ENCODE measurements around the gene ABCA6.
"Not testable (repeated sequence)": the region's sequence is repeated elsewhere in the genome, so short reads cannot be mapped to it uniquely, and the experiment has no call there.

ABCA6 gene, protein sequence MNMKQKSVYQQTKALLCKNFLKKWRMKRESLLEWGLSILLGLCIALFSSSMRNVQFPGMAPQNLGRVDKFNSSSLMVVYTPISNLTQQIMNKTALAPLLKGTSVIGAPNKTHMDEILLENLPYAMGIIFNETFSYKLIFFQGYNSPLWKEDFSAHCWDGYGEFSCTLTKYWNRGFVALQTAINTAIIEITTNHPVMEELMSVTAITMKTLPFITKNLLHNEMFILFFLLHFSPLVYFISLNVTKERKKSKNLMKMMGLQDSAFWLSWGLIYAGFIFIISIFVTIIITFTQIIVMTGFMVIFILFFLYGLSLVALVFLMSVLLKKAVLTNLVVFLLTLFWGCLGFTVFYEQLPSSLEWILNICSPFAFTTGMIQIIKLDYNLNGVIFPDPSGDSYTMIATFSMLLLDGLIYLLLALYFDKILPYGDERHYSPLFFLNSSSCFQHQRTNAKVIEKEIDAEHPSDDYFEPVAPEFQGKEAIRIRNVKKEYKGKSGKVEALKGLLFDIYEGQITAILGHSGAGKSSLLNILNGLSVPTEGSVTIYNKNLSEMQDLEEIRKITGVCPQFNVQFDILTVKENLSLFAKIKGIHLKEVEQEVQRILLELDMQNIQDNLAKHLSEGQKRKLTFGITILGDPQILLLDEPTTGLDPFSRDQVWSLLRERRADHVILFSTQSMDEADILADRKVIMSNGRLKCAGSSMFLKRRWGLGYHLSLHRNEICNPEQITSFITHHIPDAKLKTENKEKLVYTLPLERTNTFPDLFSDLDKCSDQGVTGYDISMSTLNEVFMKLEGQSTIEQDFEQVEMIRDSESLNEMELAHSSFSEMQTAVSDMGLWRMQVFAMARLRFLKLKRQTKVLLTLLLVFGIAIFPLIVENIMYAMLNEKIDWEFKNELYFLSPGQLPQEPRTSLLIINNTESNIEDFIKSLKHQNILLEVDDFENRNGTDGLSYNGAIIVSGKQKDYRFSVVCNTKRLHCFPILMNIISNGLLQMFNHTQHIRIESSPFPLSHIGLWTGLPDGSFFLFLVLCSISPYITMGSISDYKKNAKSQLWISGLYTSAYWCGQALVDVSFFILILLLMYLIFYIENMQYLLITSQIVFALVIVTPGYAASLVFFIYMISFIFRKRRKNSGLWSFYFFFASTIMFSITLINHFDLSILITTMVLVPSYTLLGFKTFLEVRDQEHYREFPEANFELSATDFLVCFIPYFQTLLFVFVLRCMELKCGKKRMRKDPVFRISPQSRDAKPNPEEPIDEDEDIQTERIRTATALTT (N-terminal part only)

DNA sequence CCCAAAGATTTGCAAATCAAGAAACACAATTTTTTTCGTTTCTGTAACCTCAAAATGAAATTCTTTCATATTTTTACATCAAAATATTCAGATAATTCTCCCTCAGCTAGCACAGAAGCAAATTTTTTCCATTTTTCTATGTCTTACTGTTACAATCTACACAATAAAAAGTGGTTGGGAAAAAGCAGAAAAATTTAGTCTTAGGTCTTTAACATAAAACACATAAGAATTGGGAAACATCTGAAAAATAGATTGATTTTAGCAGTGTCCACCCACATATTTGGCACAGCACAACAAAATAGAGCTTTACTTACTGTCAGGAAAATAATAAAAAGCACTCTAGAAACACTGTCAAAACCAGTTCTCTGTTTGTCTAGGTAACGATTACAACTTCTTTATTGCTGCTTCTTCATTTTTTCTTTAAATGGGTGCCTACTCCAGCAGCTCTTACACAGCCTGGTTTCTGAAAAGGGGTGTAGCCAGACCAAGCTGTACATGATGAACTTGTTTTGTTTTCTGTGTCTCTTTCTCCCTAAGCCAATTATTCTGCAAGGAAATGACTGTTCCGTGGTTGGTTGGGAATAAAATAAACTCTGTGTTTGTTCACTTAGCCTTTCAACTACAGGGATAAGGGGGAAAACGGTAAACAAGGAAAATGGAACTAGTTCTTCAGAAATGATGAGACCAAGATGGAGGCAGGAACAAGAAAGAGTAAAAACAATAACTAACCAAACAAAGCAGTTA, at the start of gene ABCA6:
Gene ABCA6, minus strand, starts transcription at position 465 of the 744 bp plus-strand sequence. CDS start 1,192 bp downstream, outside the sequence.
- no peak for DNase-seq (ENCODE audit: low read depth in 3 of 3)

DNA sequence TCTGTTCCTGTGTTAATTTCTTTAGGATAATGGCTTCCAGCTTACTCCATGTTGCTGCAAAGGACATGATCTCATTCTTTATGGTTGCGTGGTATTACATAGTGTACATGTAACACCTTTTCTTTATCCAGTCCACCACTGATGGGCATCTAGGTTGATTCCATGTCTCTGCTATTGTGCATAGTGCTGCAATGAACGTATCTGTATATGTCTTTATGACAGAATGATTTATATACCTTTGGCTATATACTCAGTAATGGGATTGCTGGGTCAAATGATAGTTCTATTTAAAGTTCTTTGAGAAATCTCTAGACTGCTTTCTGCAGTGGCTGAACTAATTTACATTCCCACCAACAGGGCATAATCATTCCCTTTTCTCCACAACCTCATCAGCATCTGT, 47.1 kb upstream of the ABCA6 start:
- DNase-seq (ENCODE audit: low read depth in 3 of 3), result no peak

DNA sequence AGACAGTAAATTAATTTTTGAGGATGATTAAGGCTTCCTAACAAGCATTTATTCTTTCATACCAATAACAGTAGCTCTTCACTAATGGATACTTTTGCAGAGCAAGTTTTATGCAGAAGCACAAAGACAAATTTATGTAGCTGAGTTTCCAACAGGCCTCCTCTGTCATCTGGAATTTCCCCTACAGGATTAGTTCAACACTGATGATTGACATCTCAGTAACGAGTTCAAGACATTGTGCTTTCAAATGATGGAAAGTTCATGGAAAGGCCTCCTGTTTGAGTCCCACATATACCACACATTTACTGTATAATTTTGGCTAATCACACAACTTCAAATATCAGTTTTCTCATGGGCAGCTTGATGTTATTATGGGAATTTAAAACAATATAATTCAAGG, 46.4 kb upstream of the ABCA6 start:
- no peak for DNase-seq (ENCODE audit: low read depth in 3 of 3)

DNA sequence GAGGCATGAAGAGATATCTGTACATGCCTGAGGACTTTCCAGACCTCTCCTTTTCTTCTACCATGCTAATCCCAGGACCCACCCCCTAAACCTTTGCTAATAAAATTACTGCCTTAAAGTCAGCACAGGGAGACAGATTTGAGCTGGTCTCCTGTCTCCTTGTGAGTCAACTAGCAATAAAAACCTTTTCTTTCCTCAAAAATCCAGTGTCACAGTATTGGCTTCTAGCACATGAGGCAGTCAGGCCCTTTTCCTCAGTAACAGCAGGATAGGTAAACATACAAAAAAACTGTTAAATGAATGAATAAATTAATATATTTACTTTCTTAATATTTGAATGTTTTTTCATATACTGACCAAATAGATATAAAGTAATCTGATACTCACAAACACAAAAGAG, 45.6 kb upstream of the ABCA6 start:
- no peak for DNase-seq (ENCODE audit: low read depth in 3 of 3)

DNA sequence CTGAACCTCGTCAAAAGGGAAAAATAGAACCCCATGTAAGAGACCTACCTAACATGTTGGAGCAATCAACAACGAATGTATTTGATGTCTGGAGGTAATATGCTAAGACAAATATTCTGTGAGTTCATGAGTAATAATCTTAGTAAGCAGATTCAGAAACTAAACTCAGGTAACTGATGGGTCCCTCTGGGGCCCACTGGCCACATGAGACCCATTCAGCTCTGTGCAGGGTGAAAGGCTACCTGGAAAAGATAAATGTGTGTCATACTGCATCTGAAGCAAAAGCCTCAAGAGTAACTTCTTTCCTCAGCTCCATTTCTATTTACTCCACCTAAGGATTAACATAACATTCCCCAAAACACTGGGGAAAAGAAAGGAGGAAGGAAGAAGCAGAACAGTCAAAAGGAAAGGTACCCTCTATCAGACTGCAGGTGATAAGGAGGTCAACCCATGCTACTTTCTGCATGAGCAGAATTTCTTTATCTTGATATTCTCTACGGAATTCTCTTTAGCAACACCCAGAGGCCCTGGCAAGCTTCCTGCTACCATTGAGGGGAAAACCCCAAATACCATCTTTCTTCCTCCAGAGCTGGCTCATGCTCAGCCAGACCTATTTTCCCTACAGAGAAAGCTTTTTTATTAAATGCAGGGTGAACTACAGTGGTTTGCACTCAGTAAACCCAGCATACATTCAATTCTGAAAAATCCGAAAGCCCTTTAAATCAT, 37.7 kb upstream of the ABCA6 start:
- no peak for DNase-seq (ENCODE audit: low read depth in 3 of 3)

DNA sequence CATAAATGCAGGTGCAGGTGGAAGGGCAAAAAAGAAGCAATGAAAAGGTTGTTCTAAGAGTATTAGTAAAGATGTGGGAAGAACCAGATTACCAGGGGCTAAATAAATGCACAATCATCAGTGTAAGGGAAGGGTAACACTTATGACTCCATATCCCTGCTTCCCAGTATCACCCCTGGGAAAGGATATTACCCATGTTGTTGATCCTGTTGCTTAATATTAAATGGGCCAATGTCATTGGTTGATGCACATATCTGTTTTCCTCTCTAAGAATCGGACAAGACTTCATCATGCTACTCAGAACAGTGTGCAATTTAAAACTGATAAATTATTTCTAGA, 34.7 kb upstream of the ABCA6 start:
- DNase-seq (ENCODE audit: low read depth in 3 of 3), result no peak

DNA sequence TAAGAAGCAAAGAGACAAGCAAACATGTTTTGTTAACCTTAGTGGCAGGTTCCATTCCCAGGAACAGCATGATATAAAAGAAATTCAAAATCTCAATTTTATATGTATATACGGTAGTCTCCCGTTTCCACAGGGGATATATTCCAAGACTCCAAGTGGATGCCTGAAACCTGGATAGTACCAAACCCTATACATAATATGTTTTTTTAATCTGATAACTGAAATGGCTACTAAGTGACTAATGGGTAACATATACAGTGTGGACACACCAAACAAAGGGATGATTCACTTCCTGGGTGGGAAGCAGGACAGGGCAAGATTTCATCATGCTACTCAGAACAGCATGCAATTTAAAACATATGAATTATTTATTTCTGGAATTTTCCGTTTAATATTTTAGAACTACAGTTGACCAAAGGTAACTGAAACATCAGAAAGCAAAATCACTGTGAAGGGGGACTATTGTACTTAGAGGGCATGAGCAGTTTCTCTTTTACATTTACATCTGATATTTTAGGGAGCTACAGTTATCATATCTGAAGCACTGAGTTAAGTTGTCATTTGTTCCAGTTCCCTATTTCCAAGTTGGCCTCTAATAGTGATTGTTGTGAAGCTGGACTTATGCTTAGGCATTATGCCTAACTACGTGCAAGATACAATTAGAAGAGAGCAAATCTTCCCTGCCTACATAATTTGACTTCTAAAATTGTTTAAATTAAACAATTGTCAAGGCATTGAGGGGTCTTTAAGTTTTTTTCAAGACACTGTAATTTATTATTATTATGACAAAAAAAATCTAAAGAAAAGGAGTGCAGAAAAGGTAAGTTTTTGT, 34.1 kb upstream of the ABCA6 start:
- DNase-seq (ENCODE audit: low read depth in 3 of 3), result no peak

DNA sequence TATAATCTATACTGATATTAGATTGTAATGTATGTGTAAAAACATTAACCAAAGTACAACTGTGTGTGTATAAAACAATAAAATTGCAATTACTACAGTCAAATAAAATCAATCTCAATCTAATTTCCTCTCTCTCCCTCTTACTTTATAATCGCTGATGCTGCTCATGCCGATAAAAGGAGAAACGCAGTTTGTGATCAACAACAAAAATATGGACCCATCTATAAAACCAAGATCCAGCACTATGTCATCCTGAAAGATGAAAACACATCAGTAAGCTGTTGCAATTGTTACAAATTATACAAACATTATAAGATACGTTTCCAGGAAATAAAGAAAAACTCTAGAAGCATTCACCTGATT, 33.5 kb upstream of the ABCA6 start:
- DNase-seq (ENCODE audit: low read depth in 3 of 3), result no peak

DNA sequence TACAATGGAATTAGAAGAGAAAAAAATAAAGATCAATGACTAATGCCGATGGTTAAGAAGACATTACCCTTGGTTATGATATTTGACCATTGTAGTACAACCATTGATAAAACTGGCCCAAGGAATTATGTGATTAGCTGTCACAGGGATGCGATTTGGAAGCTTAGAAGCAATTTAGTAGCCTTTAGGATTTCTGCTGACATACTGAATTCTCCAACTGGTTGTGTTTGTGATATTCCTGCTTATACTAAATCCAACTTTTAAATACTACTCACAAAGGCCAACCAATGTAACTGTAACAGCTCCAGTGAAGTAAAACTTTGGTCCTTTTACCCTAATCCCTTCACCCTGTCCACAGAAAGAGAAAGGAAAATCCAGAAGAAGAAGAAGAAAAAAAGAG, 31.4 kb upstream of the ABCA6 start:
- no peak for DNase-seq (ENCODE audit: low read depth in 3 of 3)

DNA sequence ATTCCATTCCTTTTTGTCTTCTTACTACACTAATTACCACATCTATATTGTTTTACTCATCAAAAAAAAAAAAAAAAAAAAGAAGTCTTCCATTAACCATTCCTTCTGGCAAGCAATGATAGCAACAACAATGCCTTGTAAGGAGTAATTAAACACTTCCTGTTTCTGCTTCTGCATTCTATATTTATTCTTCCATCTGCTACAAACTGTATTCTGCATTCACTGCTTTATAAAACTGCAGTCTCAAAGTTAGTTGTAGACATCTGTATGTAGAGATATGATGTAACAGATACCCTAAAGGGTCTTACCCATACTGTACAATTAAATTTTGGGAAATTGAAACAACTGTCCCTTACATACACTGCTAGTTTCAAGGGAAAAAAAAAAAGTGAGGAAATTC, 28.7 kb upstream of the ABCA6 start:
- no peak for DNase-seq (ENCODE audit: low read depth in 3 of 3)

DNA sequence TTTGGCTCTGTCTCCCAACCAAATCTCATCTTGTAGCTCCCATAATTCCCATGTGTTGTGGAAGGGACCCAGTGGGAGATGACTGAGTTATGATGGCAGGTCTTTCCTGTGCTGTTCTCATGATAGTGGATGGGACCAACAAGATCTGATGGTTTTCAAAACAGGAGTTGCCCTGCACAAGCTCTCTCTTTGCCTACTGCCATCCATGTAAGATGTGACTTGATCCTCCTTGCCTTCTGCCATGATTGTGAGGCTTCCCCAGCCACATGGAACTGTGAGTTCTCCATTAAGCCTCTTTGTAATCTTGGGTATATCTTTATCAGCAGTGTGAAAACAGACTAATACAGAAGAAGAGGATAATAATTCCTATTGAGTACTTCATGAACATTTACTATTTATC, 26.9 kb upstream of the ABCA6 start:
- DNase-seq (ENCODE audit: low read depth in 3 of 3), result not testable (repeated sequence)

DNA sequence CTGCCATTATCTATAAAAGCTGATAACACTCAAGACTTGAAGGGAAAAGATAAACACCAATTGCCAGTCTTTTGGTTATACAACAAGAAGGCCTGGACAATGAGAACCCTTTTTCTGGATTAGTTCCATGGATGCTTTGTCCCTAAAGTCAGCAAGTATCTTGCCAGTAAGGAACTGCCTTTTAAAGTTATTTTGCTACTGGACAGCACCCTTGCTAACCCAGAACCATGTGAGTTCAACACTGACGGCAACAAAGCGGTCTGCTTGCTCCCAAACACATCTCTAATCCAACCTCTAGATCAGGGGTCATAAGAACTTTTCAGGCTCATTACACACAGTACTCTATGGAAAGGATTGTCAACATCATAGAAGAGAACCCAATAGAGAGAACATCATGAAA, 25.3 kb upstream of the ABCA6 start:
- DNase-seq (ENCODE audit: low read depth in 3 of 3), result no peak

DNA sequence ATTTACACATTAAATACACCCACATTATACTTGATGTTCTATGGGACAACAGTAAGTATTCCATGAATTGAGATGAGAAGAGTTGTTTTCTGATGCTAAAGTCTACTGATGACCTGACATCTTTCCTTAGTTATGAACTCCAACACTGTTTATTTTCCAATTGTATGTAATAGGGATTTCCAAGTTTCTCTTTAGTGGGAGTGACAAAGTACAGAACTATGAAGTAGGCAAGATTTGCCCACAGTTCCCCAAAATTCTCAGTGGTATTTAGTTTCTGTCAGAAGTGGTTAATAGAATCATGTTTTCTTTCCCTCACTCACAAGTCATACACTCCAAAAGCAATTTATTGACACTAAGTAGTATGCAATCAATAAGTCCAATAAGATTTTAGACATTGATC, 22.5 kb upstream of the ABCA6 start:
- no peak for DNase-seq (ENCODE audit: low read depth in 3 of 3)

DNA sequence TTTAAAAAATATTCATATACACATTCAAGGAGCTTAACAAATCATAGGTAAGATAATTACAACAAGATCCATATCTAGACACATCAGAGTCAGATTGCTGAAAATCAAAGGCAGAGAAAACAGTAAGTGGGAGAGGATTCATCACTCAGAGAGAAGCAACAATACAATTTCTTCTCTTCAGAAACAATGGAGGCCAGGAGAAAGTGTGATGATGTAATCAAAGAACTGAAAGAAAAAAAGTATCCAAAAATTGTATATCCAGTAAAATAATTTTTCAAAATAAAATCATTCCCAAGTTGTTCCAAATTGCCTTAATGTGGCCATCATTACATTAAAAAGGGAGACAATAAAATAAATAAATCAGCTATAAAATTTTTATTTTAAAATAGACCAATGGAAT, 17.7 kb upstream of the ABCA6 start:
- DNase-seq (ENCODE audit: low read depth in 3 of 3), result no peak

DNA sequence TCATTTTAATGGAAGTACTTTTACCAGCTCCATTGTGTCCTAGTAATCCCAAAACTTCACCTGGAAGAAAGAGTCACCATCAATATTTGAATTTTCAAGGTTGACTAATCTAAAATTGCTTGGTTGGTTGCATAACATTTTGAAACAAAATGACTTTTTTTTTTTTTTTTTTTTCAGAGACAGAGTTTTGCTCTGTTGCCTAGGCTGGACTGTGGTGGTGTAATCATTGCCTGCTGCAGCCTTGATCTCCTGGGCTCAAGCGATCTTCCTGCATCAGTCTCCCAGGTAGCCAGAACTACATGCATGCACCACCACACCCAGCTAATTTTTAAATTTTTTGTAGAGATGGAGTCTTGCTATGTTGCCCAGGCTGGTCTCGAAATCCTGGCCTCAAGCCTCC, 12.6 kb upstream of the ABCA6 start:
- no peak for DNase-seq (ENCODE audit: low read depth in 3 of 3)

DNA sequence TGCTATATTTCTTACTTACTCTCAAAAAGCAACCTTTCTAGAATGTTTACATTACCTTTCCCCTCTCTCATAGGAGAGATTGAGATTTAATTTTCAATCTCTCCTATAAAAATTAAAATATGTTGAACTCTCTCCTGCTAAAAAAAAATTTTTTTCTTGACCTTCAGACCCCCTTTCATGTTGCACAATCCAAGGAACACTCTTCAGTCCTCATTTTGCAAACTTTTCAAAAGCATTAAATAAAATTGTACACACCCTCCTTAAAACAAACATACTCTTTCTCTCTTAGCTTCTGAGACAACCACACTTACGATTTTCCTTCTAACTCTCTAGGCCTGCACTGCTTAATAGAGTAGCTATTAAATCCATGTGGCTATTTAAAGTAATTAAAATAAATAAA, 8.6 kb upstream of the ABCA6 start:
- no peak for DNase-seq (ENCODE audit: low read depth in 3 of 3)

DNA sequence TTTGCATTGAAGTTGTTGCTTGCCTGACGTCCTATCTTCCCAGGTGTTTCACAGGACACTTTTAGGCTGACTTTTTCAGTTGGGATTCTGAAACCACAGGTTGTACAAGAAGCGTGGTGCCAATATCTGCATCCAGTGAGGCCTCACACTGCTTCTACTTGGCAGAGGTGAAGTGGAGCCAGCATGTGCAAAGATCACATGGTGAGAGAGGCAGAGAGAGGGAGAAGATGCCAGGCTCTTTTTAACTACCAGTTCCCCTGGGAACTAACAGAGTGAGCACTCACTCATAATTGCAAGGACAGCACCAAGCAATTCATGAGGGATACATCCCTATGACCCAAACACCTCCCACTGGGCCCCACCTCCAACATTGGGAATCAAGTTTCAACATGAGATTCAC, 5.8 kb upstream of the ABCA6 start:
- no peak for DNase-seq (ENCODE audit: low read depth in 3 of 3)

DNA sequence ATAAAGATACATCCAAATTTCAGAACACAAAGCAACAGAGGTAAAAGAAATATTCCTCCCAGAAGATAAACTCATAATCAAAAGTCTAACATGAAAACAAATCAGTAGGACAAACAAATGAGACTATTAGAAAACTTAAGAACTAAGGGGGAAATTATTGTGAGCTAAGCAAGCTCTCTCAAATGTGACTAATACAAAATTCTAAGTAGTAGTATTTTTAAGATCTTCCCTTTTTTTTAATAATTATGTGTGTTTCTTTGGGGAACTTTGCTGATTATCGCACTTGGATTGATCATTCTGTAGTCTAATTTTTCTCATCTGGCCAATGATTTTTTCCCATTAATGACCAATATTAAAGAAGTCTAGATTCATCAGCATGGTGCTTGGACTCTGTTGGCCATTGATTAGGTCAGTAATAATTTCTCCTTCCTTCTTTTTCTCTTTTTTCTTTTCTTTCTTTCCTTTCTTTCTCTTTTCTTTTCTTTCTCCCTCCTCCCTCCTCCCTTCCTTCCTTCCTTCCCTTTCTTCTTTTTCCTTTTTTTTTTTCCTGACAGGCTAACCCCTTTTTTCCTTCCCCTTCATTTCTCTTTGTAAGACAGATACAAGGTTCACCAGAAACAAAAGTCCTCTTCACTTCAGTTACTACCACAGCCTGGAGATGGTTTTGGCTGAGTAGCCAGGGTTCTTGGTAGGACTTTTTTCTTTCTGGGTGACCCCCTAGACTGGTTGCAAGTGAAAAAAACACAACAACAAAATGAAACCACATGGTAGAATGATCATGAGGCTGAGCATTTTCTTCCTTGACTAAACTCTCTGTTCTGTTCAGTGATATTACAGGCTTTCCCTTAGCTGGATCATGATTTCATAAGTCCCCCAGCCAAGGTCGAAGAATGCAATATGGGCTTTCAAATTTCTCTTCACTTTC, 2.9 kb upstream of the ABCA6 start:
- DNase-seq (ENCODE audit: low read depth in 3 of 3), result no peak

DNA sequence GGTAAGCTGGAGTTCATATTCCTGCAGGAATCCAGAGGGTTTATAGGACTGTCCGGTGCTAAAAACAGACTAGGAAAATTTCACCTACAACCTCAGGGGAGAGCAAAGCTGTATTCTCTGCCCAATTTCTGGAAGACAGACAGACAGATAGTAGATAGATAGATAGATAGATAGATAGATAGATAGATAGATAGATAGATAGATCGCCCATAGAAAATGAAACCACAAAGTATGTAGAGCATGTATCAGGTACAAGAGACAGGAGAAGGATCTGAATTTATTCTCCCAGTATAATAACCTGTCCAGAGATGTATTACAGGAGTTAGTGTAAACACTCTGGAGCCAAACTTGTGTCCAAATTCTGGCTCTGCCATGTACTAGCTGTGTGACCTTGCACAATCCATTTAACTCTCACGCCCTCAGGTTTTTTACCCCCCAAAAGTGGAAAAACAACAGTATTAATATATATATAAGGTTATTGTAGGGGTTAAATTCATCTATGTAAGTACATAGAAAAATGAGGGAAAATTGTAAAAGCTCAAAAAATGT, 2.1 kb upstream of the ABCA6 start:
- no peak for DNase-seq (ENCODE audit: low read depth in 3 of 3)

Measured in stimulated activated CD4-positive, alpha-beta T cell treated with anti-CD3 and anti-CD28 coated beads, TNF-alpha, amount 100 ng/mL, for 4 hours (primary cell).